Measurements from ENCODE around the gene MARS1.
"Not testable (repeated sequence)": the region's sequence is repeated elsewhere in the genome, so short reads cannot be mapped to it uniquely, and the experiment has no call there.

MARS1 gene

DNA sequence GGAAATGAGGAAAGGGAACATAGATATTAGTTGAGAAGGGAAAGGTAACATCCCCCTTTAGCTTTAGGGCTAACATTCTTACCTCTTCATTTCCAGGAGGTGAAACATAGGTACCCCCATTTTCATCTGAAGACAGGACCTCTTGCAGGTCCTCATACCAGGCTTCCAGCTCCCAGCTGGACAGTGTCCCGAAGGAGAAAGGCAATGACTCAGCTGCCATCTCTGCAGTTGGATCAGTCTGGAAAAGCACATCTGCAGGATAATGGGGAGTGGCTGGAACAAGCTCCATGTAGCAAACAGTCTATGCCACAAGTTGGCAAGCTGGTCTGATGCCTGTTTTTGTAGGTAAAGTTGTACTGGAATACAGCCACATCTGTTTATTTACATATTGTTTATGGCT, 29.3 kb downstream of the MARS1 start:
- Histone ChIP-seq H2AFZ (ENCODE audit: low read depth, low read length) (no peak overlapping the region), H3K9ac (ENCODE audit: low read length) (no peak overlapping the region), H3K27me3 (ENCODE audit: low read depth, low read length) (no peaks in the 10 kb centered on the region), H3K4me2 (ENCODE audit: low read length) (no peak overlapping the region), H3K27ac (ENCODE audit: low read length) (no peak overlapping the region), H3K79me2 (ENCODE audit: low read length) (peaks cover 25% of the 10 kb centered on the region), H3K36me3 (replicated peaks; ENCODE audit: low read depth, low read length) (peaks cover 59% of the 10 kb centered on the region), H3K9me3 (ENCODE audit: insufficient read depth, low read length) (no peaks in the 10 kb centered on the region), H3K4me3 (ENCODE audit: low read length) (no peak overlapping the region), H4K20me1 (ENCODE audit: insufficient read depth, low read length) (peaks cover 25% of the 10 kb centered on the region), H3K4me1 (ENCODE audit: low read length) (peaks cover 26% of the 10 kb centered on the region)
- TF ChIP-seq, protein P1, sequence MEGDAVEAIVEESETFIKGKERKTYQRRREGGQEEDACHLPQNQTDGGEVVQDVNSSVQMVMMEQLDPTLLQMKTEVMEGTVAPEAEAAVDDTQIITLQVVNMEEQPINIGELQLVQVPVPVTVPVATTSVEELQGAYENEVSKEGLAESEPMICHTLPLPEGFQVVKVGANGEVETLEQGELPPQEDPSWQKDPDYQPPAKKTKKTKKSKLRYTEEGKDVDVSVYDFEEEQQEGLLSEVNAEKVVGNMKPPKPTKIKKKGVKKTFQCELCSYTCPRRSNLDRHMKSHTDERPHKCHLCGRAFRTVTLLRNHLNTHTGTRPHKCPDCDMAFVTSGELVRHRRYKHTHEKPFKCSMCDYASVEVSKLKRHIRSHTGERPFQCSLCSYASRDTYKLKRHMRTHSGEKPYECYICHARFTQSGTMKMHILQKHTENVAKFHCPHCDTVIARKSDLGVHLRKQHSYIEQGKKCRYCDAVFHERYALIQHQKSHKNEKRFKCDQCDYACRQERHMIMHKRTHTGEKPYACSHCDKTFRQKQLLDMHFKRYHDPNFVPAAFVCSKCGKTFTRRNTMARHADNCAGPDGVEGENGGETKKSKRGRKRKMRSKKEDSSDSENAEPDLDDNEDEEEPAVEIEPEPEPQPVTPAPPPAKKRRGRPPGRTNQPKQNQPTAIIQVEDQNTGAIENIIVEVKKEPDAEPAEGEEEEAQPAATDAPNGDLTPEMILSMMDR (IDR thresholded peaks at IDR 0.05; ENCODE audit: low read depth, low read length), result no peak
- no peak for TF ChIP-seq EZH2phosphoT487 (IDR thresholded peaks at IDR 0.05; ENCODE audit: low read depth)

DNA sequence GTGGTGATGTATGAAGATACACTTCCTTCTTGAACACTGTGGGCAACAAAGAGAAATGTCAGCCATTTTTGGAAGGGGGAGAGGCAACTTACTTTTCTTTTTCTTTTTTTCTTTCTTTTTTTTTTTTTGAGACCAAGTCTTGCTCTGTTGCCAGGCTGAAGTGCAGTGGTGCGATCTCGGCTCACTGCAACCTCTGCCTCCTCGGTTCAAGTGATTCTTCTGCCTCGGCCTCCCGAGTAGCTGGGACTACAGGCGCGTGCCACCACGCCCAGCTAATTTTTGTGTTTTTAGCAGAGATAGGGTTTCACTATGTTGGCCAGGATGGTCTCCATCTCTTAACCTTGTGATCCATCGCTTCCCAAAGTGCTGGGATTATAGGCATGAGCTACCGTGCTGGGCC, 29.9 kb downstream of the MARS1 start:
- H3K9ac ChIP-seq (ENCODE audit: low read length); H2AFZ ChIP-seq (ENCODE audit: low read depth, low read length); H3K4me3 ChIP-seq (ENCODE audit: low read length); H3K4me2 ChIP-seq (ENCODE audit: low read length); H3K9me3 ChIP-seq (ENCODE audit: insufficient read depth, low read length); H3K27me3 ChIP-seq (ENCODE audit: low read depth, low read length); H3K27ac ChIP-seq (ENCODE audit: low read length): not testable (repeated sequence)
- peaks cover 25% of the 10 kb centered on the region for H3K79me2 ChIP-seq (ENCODE audit: low read length)
- H3K36me3 ChIP-seq (replicated peaks; ENCODE audit: low read depth, low read length), result peaks cover 55% of the 10 kb centered on the region
- peaks cover 25% of the 10 kb centered on the region for H4K20me1 ChIP-seq (ENCODE audit: insufficient read depth, low read length)
- peaks cover 26% of the 10 kb centered on the region for H3K4me1 ChIP-seq (ENCODE audit: low read length)

DNA sequence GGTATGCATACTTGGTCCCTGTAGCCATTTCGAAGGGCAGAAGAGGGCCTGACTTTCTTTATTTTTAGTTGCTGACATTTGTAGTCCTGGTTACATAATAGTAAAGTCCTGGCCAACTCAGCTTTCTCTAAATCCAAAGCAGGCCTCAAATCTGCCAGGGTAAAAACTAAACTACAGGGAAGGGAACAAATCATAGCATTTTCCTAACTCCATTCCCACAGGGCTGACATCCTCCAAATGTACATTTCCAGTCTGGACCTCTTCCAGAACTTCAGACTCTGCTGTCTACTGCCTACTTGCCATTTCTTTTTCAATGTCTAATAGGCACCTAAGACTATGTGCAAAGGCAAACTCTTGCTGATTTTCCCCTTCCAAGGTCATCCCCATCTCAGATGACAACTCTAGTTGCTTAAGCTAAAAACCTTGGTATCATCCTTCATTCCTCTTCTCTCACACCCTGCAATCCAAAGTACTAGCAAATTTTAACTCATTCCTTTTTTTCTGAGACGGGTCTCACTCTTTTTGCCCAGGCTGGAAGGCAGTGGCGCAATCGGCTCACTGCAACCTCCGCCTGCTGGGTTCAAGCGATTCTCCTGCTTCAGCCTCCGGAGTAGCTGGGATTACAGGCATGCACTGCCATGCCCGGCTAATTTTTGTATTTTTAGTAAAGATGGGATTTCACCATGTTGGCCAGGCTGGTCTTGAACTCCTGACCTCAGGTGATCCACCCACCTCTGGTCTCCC, 30.5 kb downstream of the MARS1 start:
- TF ChIP-seq, protein P1 (IDR thresholded peaks at IDR 0.05; ENCODE audit: low read depth, low read length), result no peak
- H3K27me3 ChIP-seq (ENCODE audit: low read depth, low read length), result no peaks in the 10 kb centered on the region
- no peak overlapping the region for H3K9ac ChIP-seq (ENCODE audit: low read length)
- peaks cover 26% of the 10 kb centered on the region for H4K20me1 ChIP-seq (ENCODE audit: insufficient read depth, low read length)
- H3K9me3 ChIP-seq (ENCODE audit: insufficient read depth, low read length), result no peaks in the 10 kb centered on the region
- H3K4me1 ChIP-seq (ENCODE audit: low read length), result peaks cover 27% of the 10 kb centered on the region
- H3K4me2 ChIP-seq (ENCODE audit: low read length), result no peak overlapping the region
- H3K36me3 ChIP-seq (replicated peaks; ENCODE audit: low read depth, low read length), result peaks cover 51% of the 10 kb centered on the region
- H3K79me2 ChIP-seq (ENCODE audit: low read length), result peaks cover 28% of the 10 kb centered on the region
- no peak overlapping the region for H2AFZ ChIP-seq (ENCODE audit: low read depth, low read length)
- no peak overlapping the region for H3K27ac ChIP-seq (ENCODE audit: low read length)
- no peak overlapping the region for H3K4me3 ChIP-seq (ENCODE audit: low read length)

DNA sequence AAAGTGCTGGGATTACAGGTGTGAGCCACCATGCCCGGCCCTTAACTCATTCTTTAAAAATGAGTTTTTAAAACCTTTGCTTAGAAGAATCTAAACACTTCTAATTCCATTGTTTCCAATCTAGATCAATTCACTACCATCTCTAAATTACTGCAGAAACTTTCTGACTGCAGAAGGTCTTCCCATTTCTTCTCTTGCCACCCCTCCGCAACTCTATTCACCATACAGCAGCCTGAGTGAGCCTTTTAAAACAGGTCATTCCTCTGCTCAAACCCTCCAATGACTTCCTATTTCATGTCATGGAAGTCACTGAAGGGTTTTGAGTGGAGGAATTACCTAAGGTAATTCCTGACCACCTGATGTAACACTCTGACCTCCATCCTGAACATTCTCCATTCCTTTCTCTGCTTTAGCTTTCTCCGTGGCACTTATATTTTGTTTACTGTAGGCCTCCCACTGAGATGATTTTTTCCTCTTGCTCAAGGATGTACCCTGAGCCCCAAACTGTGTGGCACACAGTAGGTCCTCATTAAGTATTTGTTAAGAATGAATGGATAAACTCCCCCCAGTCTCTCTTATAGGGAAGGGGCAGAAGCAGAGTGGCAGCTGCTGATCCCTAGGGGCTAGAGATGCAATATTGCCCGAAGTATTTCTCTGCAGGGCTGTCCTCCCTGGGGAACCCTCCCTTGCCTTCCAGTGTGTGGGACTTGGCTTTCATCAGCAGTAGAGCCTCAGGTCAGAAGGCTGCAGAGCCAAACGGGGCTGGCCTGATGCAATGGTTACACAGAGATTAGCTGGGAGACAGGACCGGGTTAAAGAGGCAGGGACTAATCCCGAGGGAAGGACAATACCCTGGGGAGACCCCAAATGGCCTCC, 31.3 kb downstream of the MARS1 start:
- Histone ChIP-seq H3K4me2 (ENCODE audit: low read length) (peak overlapping the region; percentile 87), H3K36me3 (replicated peaks; ENCODE audit: low read depth, low read length) (peaks cover 51% of the 10 kb centered on the region), H3K27ac (ENCODE audit: low read length) (peak overlapping the region; percentile 87), H3K4me1 (ENCODE audit: low read length) (peaks cover 35% of the 10 kb centered on the region), H2AFZ (ENCODE audit: low read depth, low read length) (no peak overlapping the region), H3K79me2 (ENCODE audit: low read length) (peaks cover 36% of the 10 kb centered on the region), H3K9me3 (ENCODE audit: insufficient read depth, low read length) (no peaks in the 10 kb centered on the region), H3K27me3 (ENCODE audit: low read depth, low read length) (no peaks in the 10 kb centered on the region), H3K4me3 (ENCODE audit: low read length) (peak overlapping the region; percentile 90), H4K20me1 (ENCODE audit: insufficient read depth, low read length) (peaks cover 34% of the 10 kb centered on the region), H3K9ac (ENCODE audit: low read length) (peak overlapping the region; percentile 96)
- TF ChIP-seq, protein P1 (IDR thresholded peaks at IDR 0.05; ENCODE audit: low read depth, low read length), result no peak
- no peak for TF ChIP-seq EZH2phosphoT487 (IDR thresholded peaks at IDR 0.05; ENCODE audit: low read depth)

Measured in OCI-LY3 (cell line).